ENCODE data around the gene MAD1L1.

DNA sequence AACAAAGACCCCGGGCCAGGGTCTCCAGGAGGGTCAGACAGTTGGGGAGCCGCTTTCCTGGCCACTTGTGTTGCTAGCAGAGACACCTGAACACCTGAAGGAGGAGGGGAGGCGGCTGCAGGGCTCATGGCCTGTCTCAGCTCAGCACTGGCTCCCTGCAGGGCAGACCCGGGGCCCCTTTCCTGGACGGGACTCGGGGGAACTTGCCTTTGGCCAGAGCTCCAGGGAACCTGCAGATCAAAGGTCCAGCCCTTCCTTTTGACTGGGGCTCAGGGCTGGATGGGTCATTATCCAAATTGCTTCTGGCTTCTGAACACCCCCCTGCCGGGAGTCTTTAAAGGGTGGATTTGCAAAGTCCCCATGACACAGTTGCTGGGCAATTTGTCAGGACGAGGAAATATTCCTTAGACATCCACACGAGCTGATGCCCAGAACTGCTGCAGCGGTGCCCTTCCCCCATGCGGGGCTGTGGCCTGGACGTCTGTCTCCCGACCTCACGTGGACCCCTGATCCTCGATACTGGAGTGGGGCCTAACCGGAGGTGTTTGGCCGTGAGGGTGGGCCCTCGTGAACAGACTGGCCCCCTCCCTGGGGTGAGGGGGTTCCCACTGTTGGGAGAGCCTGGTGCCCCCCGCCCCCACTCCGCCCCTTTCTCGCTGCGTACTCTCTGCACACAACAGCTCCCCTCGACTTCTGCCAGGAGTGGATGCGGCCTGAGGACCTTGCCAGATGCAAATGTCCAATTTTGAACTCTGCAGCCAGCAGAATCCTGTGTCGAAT, 368.4 kb downstream of the MAD1L1 start:
- TF ChIP-seq, protein P1, sequence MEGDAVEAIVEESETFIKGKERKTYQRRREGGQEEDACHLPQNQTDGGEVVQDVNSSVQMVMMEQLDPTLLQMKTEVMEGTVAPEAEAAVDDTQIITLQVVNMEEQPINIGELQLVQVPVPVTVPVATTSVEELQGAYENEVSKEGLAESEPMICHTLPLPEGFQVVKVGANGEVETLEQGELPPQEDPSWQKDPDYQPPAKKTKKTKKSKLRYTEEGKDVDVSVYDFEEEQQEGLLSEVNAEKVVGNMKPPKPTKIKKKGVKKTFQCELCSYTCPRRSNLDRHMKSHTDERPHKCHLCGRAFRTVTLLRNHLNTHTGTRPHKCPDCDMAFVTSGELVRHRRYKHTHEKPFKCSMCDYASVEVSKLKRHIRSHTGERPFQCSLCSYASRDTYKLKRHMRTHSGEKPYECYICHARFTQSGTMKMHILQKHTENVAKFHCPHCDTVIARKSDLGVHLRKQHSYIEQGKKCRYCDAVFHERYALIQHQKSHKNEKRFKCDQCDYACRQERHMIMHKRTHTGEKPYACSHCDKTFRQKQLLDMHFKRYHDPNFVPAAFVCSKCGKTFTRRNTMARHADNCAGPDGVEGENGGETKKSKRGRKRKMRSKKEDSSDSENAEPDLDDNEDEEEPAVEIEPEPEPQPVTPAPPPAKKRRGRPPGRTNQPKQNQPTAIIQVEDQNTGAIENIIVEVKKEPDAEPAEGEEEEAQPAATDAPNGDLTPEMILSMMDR (IDR thresholded peaks at IDR 0.05; ENCODE audit: insufficient read depth, low read length, poor library complexity, severe bottlenecking): no peak
- TF ChIP-seq EZH2phosphoT487 (conservative IDR thresholded peaks at IDR 0.05; ENCODE audit: low read length): no peak
